ENCODE measurements around the gene TIMM13. TPM values are rescaled to one million over a fixed set of nuclear protein-coding genes. Genes with fewer than 3 reads are reported as not detected.

Gene TIMM13
- total RNA-seq: 20.9 TPM

DNA sequence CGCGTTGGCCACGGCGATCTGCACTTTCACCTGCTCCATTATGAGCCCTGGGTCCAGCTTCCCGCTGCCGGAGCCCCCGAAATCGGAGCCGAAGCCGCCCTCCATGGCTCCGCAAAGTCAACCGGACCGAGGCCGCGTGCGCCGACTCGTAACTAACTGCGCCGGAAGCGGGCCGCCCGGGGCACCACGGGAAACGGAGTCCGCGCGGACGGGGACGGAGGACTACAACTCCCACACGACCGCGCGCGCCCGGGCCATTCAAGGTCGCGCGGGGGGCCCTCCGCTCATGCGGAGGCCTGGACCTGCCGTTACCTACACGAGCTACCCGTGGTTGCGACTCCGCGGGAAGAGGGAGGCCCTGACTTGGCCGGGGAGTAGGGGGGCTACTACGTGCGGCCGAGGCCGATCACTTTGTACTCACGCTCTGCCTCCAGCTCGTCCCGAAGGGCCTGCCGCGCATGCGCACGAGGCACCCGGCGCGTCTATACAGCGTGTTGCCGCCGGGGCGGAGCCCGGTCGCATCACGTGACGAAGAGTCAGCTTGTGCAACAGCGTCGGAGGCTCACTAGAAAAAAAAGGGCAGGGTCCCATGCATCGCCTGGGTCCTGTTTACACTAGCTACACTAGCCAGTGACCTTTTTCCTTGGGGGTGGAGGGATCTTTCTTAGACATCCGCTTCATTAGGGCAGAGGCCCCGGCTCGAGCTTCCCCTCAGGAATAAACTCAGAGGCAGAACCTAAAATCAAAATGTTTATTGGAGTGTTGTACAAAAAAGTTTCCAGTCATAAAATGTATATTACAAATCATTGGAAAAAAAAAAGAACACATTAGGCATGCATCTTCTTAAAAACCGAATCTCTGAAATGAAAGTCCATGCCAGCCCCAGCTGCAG lies at the start of gene TIMM13:
Gene TIMM13 (minus strand): TSS at position 158 of the 892 bp plus-strand sequence. CDS start 53 bp downstream, at position 105.
- Histone ChIP-seq H3K9me3 (no peaks in the 10 kb centered on the region), H3K27ac (peak within 1 kb of the TSS; percentile 90), H3K27me3 (no peaks in the 10 kb centered on the region), H3K4me3 (peak within 1 kb of the TSS; percentile 88 to 98), H3K4me1 (peaks cover 36% of the 10 kb centered on the region), H3K36me3 (peaks cover 0 to 8% of the 10 kb centered on the region in 2 donors)
- intact Hi-C loops (cut with DNase I): no loop called here
- TF ChIP-seq POLR2A (IDR thresholded peaks at IDR 0.05): peak in 1 of 2 donors; percentile 8
- TF ChIP-seq POLR2AphosphoS5 (IDR thresholded peaks at IDR 0.05; ENCODE audit: insufficient read depth in 1 of 2, low read depth in 1 of 2): peak; percentile 94 to 98
- TF ChIP-seq, protein P1, sequence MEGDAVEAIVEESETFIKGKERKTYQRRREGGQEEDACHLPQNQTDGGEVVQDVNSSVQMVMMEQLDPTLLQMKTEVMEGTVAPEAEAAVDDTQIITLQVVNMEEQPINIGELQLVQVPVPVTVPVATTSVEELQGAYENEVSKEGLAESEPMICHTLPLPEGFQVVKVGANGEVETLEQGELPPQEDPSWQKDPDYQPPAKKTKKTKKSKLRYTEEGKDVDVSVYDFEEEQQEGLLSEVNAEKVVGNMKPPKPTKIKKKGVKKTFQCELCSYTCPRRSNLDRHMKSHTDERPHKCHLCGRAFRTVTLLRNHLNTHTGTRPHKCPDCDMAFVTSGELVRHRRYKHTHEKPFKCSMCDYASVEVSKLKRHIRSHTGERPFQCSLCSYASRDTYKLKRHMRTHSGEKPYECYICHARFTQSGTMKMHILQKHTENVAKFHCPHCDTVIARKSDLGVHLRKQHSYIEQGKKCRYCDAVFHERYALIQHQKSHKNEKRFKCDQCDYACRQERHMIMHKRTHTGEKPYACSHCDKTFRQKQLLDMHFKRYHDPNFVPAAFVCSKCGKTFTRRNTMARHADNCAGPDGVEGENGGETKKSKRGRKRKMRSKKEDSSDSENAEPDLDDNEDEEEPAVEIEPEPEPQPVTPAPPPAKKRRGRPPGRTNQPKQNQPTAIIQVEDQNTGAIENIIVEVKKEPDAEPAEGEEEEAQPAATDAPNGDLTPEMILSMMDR (IDR thresholded peaks at IDR 0.05): peak in 1 of 3 experiments; percentile 24
- peak; percentile 96 to 99 for DNase-seq (ENCODE audit: extremely low spot score in 2 of 2)

DNA sequence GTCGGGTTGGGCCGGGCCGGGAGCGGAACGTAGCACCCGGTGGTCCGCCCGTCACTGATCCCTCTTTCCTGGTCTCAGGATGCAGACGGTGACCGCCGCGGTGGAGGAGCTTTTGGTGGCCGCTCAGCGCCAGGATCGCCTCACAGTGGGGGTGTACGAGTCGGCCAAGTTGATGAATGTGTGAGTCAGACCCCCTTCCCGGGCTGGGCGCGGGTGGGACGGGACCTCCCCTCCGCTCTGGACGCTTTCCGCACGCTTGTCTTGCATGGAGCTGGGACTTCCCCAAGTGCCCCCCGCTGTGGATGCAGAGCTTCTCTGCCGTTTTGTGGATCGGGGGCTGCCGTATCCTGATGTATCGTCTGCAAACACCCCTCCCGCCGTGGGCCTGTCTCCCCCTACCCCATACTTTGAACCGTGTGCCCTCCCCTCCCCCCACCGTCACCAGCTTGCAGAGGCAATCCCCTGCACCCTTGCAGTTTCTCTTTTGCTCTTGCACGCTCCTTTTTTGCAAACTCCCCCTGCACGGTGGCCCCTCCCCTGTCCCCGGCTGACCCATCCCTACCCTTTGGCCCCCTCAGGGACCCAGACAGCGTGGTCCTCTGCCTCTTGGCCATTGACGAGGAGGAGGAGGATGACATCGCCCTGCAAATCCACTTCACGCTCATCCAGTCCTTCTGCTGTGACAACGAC lies 49.2 kb upstream of the TIMM13 start:
- Histone ChIP-seq H3K4me3 (peak overlapping the region; percentile 62 to 98), H3K36me3 (no peaks in the 10 kb centered on the region), H3K27me3 (no peaks in the 10 kb centered on the region), H3K9me3 (no peaks in the 10 kb centered on the region), H3K27ac (peak overlapping the region; percentile 85), H3K4me1 (peaks cover 41% of the 10 kb centered on the region)
- intact Hi-C loops (cut with DNase I): loop anchor here (2.0 kb wide), 1 partner anchor 68 kb away; no protein-coding TSS in a partner anchor
- TF ChIP-seq, protein P1 (IDR thresholded peaks at IDR 0.05): no peak
- TF ChIP-seq POLR2AphosphoS5 (IDR thresholded peaks at IDR 0.05; ENCODE audit: insufficient read depth in 1 of 2, low read depth in 1 of 2) (no peak), POLR2A (IDR thresholded peaks at IDR 0.05) (no peak)
- DNase-seq (ENCODE audit: extremely low spot score in 2 of 2): no peak

DNA sequence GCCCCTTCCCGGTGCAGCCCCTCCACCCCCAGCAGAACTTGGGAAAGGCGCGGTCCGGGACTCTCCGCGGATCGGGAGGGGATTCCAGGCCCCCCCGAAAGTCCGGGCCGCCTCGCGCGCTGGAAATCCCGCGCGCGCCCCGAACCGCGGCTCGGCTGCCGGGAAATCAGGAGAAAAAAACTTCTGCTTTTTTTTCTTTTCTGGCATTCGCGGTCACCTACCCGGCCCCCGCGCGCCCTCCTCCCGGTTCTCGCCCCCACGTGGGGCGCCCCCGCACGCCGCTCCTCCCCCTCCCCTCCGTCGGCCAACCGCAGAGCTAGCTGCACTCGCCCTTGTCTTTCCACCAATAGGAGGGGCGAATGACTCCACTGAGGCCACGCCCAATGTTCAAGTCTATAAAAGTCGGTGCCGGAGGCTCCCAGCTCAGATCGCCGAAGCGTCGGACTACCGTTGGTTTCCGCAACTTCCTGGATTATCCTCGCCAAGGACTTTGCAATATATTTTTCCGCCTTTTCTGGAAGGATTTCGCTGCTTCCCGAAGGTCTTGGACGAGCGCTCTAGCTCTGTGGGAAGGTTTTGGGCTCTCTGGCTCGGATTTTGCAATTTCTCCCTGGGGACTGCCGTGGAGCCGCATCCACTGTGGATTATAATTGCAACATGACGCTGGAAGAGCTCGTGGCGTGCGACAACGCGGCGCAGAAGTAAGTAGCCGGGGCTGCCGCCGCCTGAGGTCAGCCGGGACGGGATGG lies 48.5 kb upstream of the TIMM13 start, which contains the start of gene GADD45B:
Gene GADD45B (plus strand): TSS at position 426 of the 749 bp plus-strand sequence. CDS start 232 bp downstream, at position 658.
- Histone ChIP-seq H3K36me3 (no peaks in the 10 kb centered on the region), H3K27ac (peak within 1 kb of the TSS; percentile 85), H3K9me3 (no peaks in the 10 kb centered on the region), H3K4me3 (peak within 1 kb of the TSS; percentile 62 to 98), H3K4me1 (peaks cover 41% of the 10 kb centered on the region), H3K27me3 (no peaks in the 10 kb centered on the region)
- DNase-seq (ENCODE audit: extremely low spot score in 2 of 2): peak in 1 of 2 donors; percentile 98
- intact Hi-C loops (cut with DNase I): loop anchor here (2.0 kb wide), 2 partner anchors 69 to 135 kb away; no protein-coding TSS in a partner anchor
- TF ChIP-seq, protein P1 (IDR thresholded peaks at IDR 0.05): peak in 1 of 3 experiments; percentile 15
- TF ChIP-seq POLR2A (IDR thresholded peaks at IDR 0.05) (peak; percentile 100), POLR2AphosphoS5 (IDR thresholded peaks at IDR 0.05; ENCODE audit: insufficient read depth in 1 of 2, low read depth in 1 of 2) (peak; percentile 97 to 100)

DNA sequence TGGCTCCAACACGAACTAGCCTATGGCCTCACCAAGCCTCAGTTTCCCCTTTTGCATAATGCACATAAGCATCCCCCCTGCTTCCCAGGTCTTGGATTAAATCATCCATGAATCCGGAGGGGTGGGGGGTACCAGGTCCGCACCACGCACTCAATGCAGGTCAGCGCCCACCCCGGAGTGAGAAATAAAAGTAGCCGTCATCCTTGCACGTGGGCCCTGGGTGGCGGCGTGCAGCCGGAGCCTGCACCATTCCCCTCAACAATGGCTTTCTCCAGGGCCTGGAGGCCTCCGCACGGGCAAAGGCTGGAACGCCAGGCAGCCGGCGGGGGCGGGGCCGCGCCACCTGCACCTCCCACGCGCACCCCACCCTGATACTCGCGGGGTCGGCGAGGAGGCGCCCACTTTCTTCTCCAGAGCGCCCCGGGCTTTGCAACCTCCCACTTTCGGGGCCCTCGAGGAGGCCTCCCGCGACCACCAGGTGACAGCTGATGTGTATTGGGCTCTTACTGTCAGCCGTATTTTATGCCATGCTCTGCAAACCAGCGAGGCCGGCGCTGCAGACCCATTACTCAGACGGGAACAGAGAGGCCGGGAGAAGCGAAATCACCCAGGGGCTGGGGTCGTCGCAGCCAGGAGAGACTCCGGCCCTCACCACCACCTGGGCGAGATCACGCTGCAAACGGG lies 47.8 kb upstream of the TIMM13 start:
- Histone ChIP-seq H3K4me3 (peak overlapping the region; percentile 62 to 98), H3K27ac (peak overlapping the region; percentile 85), H3K36me3 (no peaks in the 10 kb centered on the region), H3K27me3 (no peaks in the 10 kb centered on the region), H3K4me1 (peaks cover 41% of the 10 kb centered on the region), H3K9me3 (no peaks in the 10 kb centered on the region)
- no peak for DNase-seq (ENCODE audit: extremely low spot score in 2 of 2)
- TF ChIP-seq, protein P1 (IDR thresholded peaks at IDR 0.05): no peak
- no peak for TF ChIP-seq POLR2A (IDR thresholded peaks at IDR 0.05)
- TF ChIP-seq POLR2AphosphoS5 (IDR thresholded peaks at IDR 0.05; ENCODE audit: insufficient read depth in 1 of 2, low read depth in 1 of 2): no peak
- intact Hi-C loops (cut with DNase I): loop anchor here (2.0 kb wide), 1 partner anchor 136 kb away; no protein-coding TSS in a partner anchor

Data from vagina (tissue), 2 donors.